Stimulated activated CD4-positive, alpha-beta T cell treated with anti-CD3 and anti-CD28 coated beads, Interleukin-2, amount 100 ng/mL, for 24 hours (primary cell): ENCODE measurements around the gene IFNW1.
A peak's percentile ranks its signal among the peaks of the same experiment; 100 is the strongest.
"Not testable (repeated sequence)": the region's sequence is repeated elsewhere in the genome, so short reads cannot be mapped to it uniquely, and the experiment has no call there.

ENCODE experiments used
- DNase-seq, 2 donors: peaks; one replicate each; pipeline ENCODE4 v3.0.0-alpha.2; 2020

IFNW1 gene

GRCh38 chr9:21141427-21141882, at the start of gene IFNW1:
Gene IFNW1 (minus strand): TSS chr9:21141832. CDS start chr9:21141570, 262 bp downstream.
- DNase-seq, result no peak

- not testable (repeated sequence) for DNase-seq
These were observed 45.9 kb upstream of the IFNW1 start, which contains the start of gene IFNA4 for GRCh38 chr9:21187487-21187886. Gene IFNA4 (minus strand): TSS chr9:21187587. CDS start chr9:21187531, 56 bp downstream.

- peak in 1 of 2 donors; percentile 11 for DNase-seq
These were observed 41.4 kb upstream of the IFNW1 start for GRCh38 chr9:21182810-21183736.

GRCh38 chr9:21174671-21175070, 33.0 kb upstream of the IFNW1 start:
- no peak for DNase-seq

- DNase-seq, result no peak
These were observed 30.5 kb upstream of the IFNW1 start for GRCh38 chr9:21172156-21172555.

GRCh38 chr9:21171351-21171750, 29.7 kb upstream of the IFNW1 start:
- no peak for DNase-seq

- not testable (repeated sequence) for DNase-seq
These were observed 24.9 kb upstream of the IFNW1 start, which contains the start of gene IFNA21 for GRCh38 chr9:21166560-21166959. Gene IFNA21 (minus strand): TSS chr9:21166660. CDS start chr9:21166612, 48 bp downstream.

GRCh38 chr9:21165516-21165915, 23.9 kb upstream of the IFNW1 start:
- DNase-seq, result no peak

GRCh38 chr9:21160178-21160577, 18.5 kb upstream of the IFNW1 start:
- DNase-seq, result peak in 1 of 2 donors; percentile 7

- DNase-seq, result no peak
These were observed 13.9 kb upstream of the IFNW1 start for GRCh38 chr9:21155501-21155900.

GRCh38 chr9:21154018-21154608, 12.5 kb upstream of the IFNW1 start:
- no peak for DNase-seq

GRCh38 chr9:21153336-21154017, 11.8 kb upstream of the IFNW1 start:
- no peak for DNase-seq

- no peak for DNase-seq
These were observed 3.0 kb upstream of the IFNW1 start for GRCh38 chr9:21144603-21145002.

- DNase-seq, result no peak
These were observed 4.6 kb downstream of the IFNW1 start for GRCh38 chr9:21137020-21137419.

- DNase-seq, result no peak
These were observed 5.9 kb downstream of the IFNW1 start for GRCh38 chr9:21135736-21136135.

- not testable (repeated sequence) for DNase-seq
These were observed 13.4 kb downstream of the IFNW1 start for GRCh38 chr9:21128186-21128585.

GRCh38 chr9:21121595-21122251, 19.9 kb downstream of the IFNW1 start:
- DNase-seq, result no peak

- no peak for DNase-seq
These were observed 20.6 kb downstream of the IFNW1 start for GRCh38 chr9:21121079-21121478.

- DNase-seq, result no peak
These were observed 22.4 kb downstream of the IFNW1 start for GRCh38 chr9:21119093-21119770.

GRCh38 chr9:21114311-21114710, 27.3 kb downstream of the IFNW1 start:
- DNase-seq, result no peak

- DNase-seq, result no peak
These were observed 30.7 kb downstream of the IFNW1 start for GRCh38 chr9:21110708-21111576.
